Hindlimb muscle (tissue), 1 donor: ENCODE data around the gene SNIP1. TPM values are rescaled to one million over a fixed set of nuclear protein-coding genes. Genes with fewer than 3 reads are reported as not detected.
"Not testable (repeated sequence)": the region's sequence is repeated elsewhere in the genome, so short reads cannot be mapped to it uniquely, and the experiment has no call there.

Source experiments
- DNase-seq: peaks from one replicate; pipeline ENCODE4 v3.0.0-alpha.2; 2013
- polyA plus RNA-seq: library from polyadenylated mRNA; unstranded; fragments of 120-200 nt; gene quantifications from one replicate; pipeline ENCODE4 v1.2.1, GENCODE V29; 2013; ENCODE audit not compliant: insufficient read length

SNIP1 gene, protein sequence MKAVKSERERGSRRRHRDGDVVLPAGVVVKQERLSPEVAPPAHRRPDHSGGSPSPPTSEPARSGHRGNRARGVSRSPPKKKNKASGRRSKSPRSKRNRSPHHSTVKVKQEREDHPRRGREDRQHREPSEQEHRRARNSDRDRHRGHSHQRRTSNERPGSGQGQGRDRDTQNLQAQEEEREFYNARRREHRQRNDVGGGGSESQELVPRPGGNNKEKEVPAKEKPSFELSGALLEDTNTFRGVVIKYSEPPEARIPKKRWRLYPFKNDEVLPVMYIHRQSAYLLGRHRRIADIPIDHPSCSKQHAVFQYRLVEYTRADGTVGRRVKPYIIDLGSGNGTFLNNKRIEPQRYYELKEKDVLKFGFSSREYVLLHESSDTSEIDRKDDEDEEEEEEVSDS
- polyA plus RNA-seq: 10.5 TPM

- peak; percentile 92 for DNase-seq
These were observed at the start of gene SNIP1 for GRCh38 chr1:37553927-37554808. Gene SNIP1 (minus strand): TSS chr1:37554293. CDS start chr1:37554229, 64 bp downstream.

DNA sequence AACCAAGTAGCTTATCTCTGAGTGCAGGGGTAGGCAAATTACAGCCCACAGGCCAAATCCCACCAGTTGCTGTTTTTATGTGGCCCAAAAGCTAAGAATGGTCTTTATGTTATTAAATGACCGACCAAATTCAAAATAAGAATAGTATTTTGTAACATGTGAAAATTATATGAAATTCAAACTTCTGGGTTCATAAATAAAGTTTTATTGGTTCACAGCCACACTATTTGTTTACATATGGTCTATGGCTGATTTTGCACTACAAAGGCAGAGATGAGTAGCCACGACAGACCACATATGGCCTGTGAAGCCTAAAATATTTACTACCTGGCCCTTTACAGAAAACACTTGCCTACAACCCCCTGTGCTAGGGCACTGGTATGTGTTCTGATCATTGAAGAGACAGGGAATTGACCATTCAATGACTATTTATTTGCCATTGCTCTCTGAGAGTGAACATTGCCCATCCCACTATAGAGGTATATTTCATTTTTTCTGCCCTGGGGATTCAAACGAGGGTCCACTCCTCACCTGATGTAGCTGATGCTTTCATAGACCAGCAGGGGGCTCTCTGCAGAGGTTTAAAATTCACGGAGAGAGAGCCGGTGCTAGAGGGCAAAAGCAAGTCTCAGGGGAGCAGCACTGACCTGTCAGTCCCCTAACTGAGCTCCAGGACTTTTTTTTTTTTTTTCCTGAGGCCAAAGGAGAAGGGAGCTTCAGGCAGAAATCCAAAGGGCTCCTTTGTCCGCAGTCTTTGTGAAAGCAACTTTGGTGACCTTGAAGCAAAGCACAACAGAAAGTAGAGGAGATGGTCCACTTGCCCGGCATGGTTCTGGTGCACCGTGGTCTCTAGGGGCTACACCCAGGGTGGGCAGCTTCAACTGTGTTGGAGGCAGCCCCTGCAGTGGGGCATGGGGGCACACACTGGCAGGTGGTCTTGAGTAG, 48.9 kb upstream of the SNIP1 start:
- no peak for DNase-seq

GRCh38 chr1:37601441-37601840, 47.3 kb upstream of the SNIP1 start:
- no peak for DNase-seq

- DNase-seq: no peak
These were observed 45.8 kb upstream of the SNIP1 start for GRCh38 chr1:37599940-37600339.

DNA sequence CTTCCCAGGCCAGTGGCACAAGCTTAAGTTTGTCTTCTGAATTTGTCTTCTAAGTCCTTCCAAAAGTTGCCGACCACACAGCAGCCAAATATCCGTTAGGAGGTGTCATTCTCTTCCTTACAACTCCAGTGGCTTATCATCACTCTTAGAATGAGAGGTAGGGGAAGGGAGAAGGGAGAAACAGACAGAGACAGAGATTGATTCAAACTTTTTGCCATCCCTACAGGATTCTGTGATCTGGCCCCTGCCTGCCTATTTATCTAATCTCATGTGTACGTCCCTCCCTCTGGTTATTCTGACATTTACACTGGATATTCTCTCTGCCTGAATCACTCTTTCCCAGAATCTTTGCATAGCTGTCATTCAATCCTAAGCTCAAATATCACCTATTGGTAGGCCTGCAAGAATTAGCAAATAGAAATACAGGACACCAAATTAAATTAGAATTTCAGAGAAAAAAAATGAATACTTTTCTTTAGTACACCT, 42.1 kb upstream of the SNIP1 start:
- no peak for DNase-seq

GRCh38 chr1:37595440-37596181, 41.5 kb upstream of the SNIP1 start, which contains the start of gene GNL2:
Gene GNL2 (minus strand): TSS chr1:37595937. CDS start chr1:37595822, 115 bp downstream.
- DNase-seq: peak; percentile 99

DNA sequence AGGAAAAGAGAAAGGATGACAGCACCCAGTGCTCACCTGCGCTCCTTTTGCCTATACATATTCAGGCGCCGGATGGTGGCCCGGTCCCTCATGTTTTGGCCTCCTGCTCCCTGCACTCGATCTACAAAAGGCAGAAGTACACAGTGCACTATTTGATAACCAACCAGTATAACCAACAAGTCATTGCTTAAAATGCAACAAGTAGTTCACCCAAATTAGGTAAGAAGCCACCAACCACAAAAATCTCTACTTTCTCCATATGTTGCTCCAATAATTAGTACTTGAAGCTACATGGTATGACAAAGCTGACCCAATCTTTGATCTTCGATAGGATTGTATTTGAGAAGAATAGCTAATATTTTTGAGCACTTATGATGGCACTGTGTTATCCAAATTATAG, 39.6 kb upstream of the SNIP1 start:
- DNase-seq: no peak

- no peak for DNase-seq
These were observed 34.8 kb upstream of the SNIP1 start for GRCh38 chr1:37588939-37589338.

- not testable (repeated sequence) for DNase-seq
These were observed 30.5 kb upstream of the SNIP1 start for GRCh38 chr1:37584544-37584943.

DNA sequence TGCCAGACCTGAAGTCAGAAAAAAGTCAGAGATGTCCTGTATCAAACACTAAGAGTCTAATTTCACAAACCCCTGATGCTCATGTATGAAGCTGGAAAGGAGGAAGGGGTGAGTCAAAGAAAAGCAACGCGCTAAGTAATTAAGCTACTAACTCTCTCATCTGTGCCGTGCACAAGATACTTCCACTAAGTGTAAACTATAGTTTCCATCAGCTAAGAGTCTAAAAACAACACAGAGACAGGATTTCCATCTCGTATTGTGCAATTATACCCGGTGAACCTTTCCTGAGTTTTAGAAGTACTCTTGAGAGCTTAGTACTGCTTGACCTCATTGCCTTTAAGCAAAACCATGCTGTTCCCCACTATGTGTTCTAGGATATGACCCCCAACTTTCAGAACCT, 21.6 kb upstream of the SNIP1 start:
- DNase-seq: no peak

DNA sequence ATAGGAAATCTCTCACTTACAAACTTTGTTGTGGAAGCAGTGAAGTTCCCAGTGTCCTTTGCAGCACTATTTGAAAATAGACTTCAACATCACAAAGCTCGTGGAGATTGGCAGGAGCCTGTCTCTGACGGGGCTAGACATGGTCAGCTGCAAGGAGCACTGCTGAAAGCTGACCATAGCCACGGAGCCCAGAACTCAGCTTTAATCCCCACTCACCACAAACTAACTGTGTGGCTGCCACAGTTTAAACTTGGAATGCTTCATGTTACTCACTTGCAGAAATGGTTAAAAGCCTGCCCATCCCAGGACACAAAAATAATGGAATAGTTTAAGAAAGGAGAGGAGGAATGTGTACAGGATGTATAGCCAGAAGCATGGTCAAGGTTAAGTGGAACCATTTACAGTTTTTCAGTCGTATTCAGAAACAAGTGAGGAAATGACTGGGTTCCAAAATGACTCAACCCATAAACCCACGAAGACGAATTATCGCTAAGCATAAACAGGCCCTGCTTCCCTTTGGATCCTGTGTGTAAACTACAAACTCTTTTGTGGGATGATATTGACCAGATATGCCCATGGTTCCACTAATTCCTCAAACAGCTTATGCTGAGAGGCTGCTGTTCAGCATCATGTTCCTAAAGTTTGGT, 20.9 kb upstream of the SNIP1 start:
- no peak for DNase-seq

- no peak for DNase-seq
These were observed 16.6 kb upstream of the SNIP1 start for GRCh38 chr1:37570528-37571334.

GRCh38 chr1:37567023-37567422, 12.9 kb upstream of the SNIP1 start:
- DNase-seq: no peak

- no peak for DNase-seq
These were observed 10.8 kb upstream of the SNIP1 start for GRCh38 chr1:37564892-37565291.

DNA sequence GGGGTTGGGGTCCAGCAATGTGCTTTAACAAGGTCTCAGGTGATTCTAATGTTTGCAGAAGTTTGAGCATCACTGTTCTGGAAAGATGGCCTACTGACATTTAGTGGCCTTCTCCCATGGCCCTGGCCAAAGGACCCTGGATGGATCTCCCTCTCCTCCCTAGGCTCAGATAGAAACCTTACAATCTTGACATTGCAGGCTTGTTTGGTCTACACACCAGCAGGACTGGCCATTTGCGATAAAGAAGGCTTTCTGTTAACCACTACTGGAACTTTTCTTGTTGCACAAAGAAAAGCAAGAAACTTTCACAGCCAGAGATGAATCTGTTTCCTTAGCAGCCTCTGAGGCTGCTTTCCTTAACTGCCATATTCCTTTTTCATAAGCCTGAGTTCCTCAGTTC, 8.9 kb upstream of the SNIP1 start:
- no peak for DNase-seq

DNA sequence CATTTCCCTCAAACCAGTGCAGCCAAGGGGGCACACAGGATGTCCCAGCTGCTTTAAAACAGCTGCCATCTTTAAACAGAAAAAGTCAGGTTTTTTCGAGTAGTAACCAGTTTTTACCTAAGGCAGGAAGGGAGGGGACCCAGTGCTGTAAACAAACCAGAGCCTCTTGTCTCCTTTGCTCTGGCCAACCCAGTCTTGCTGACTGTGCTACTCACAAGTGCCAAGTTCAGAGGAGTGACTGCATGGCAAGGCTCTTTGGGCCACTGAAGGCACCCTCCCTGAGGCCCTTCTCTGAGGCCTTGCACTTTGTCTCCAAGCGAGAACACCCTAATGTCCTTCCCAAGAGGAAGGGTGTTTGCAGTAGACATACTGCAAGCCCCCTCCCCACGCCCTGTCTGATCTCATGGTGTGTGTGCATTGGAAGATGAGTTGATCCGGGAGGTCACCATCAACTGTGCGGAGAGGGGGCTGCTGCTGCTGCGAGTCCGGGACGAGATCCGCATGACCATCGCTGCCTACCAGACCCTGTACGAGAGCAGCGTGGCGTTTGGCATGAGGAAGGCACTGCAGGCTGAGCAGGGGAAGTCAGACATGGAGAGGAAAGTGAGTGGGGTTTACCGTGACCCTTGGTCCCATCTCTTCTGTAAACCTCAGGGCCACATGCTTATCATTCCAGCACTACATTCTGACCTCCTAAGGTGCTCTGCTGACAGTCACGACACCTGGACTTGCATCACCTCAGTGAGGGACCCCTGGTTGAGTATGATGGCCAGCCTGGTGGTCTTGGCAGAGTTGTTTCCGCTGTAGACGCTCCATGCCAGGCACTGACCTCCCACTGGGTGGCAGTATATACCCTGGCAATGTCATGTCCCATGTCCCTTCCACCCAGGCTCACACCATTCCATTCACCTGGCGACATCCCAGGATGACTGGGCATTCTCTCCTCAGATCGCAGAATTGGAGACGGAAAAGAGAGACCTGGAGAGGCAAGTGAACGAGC, 7.3 kb upstream of the SNIP1 start:
- no peak for DNase-seq

- no peak for DNase-seq
These were observed 6.5 kb upstream of the SNIP1 start for GRCh38 chr1:37560401-37561132.

- DNase-seq: not testable (repeated sequence)
These were observed 5.9 kb upstream of the SNIP1 start for GRCh38 chr1:37559957-37560379.
